ENCODE data around the gene IMPDH2.
A peak's percentile ranks its signal among the peaks of the same experiment; 100 is the strongest.

The IMPDH2 gene

DNA sequence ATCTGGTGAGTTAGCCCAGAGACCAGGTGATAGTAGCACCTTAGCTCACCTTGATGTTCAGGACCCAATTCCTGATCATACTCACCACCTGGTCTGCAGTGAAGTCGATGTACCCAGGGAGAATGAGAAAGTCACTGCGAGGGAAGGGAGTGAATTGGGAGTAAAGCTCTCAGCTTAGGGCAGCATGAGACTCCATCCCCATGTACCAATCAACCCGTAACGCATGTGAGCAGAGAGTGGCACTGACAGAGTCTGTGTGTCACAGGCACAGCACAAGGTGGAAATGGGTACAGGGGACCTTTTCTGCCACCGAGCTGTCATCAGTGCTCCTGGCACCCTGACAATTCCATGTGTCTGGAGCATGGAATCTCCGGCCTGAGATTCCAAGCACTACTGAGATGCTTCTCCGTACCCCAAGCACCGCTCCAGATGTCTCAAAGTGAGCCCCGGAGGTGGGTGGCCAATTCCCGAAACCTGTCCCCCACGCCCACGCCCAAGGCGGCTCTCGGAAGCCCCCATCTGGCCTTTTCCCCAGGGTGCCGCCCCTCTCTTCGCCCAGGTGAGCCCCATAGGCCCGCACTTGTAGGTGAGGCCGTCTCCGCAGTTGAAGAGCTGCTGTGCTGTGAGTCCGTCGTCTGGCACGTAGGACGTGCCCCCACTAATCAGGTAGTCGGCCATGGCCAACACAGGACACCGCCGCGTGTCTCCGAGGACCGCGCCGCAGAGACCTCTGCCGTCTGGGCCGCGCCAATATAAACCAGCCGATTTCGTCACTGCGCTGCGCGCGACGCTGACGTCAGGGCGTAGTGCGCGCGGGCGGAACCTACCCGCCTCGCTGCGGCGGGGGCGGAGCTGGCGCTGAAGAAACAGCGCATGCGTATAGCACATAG is at the start of gene IMPDH2:
Gene IMPDH2 (minus strand): TSS at position 726 of the 890 bp plus-strand sequence. CDS start 48 bp downstream, at position 678.
- DNase-seq: peak; percentile 87

DNA sequence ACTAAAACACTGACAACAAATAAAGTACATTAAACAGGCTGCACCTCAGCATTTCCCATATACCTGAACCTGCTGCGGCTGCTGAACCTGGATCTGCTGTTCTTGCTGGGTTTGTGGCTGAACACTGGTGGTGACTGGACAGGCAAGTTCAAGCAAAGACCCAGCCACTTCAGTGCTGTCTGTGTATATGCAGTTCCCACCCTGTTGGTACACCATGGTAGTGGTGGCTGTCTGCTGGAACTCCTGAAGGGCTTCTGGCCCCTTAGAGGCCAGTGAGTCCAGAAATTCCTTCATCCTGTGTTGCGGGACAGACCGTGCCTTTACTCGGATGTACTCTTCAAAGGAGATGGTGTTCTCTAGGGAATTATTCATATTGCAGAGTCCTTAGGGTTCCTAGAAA is 47.4 kb upstream of the IMPDH2 start:
- DNase-seq: no peak

DNA sequence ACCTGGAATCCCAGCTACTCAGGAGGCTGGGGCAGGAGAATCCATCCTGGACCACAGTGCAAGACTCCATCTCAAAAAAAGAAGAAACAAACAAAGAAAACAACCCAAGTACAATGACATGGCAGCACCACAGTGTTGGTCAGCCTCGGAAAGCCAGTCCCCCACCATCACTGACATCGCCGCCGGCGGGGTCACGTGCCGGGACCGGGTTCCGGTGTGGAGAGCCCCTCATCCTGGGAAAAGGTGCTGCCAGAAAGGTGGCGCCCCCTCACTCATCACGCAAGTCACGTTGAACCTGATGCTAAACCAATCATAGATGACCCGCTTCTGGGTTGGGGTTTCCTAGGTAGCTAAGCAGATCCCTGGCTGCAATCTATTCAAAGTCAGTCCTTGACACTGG is 46.9 kb upstream of the IMPDH2 start:
- no peak for DNase-seq

DNA sequence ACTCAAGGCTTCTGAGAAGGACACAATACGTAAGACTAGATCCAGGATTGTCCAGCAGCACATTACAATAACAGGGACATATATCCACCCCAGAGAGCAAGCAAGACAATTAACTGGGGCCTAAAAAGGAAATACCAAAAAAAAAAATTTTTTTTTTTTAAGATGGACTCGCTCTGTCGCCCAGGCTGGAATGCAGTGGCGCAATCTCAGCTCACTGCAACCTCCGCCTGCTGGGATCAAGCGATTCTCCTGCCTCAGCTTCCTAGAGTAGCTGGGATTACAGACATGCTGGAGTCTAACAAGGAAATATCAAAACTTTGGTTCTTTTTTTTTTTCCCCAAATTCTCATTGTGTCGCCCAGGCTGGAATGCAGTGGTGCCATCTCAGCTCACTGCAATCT is 28.8 kb upstream of the IMPDH2 start:
- no peak for DNase-seq

DNA sequence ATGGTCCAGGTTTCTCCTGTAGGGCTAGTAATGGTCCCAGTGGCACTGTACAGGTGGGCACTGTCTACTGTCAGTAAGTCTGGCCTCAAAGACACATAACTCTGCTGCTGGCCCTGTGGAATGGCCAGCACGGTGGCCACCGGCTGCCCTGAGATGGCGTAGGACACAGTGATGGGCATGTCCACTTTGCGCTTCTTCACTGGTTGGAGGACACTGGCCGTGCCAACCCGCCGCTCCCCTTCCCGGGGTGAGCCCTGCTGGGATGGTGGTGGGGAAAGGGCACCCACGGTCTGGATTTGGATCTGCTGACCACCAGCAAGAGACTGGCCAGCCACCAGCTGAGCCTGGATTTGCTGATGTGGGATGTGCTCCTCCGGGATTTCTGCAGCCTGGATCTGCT is 28.1 kb upstream of the IMPDH2 start:
- DNase-seq: no peak

DNA sequence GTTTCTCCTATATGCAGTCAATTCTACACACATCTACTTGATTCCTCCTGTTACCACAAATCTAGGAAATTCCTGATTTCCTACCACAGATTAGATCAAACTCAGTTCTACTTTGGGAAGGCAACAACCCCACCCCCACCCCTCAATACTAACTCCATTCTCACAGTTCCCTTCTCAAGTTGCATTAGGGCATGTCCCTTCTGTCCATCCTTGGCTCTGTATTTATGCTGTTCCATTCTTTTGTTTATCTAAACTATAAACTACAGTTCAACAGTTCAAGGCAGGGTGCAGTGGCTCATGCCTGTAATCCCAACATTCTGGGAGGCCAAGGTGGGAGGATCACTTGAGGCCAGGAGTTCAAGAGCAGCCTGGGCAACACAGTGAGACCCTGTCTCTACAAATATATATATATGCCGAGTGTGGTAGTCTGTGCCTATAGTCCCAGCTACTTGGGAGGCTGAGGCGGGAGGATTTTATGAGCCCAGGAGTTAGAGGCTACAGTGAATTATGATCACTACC is 25.2 kb upstream of the IMPDH2 start:
- no peak for DNase-seq

DNA sequence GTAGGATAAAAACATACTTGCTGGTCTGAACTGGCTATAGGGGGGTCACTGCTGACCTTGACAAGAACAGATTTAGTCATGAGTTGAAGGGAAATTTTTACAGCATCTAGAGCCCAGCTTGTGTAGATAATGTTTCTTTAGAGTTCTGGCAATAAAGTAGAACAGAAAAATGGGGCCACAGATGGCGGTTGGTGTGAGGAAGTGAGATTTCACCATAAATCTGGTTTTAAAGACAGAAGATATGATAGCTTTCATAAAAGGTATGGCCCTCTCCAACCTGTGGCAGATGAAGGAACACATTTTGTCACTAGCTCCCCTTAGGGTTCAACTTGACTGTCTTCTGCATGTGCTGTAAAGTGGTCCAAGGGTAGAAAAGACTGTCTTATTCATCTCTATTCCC is 24.3 kb upstream of the IMPDH2 start:
- no peak for DNase-seq

DNA sequence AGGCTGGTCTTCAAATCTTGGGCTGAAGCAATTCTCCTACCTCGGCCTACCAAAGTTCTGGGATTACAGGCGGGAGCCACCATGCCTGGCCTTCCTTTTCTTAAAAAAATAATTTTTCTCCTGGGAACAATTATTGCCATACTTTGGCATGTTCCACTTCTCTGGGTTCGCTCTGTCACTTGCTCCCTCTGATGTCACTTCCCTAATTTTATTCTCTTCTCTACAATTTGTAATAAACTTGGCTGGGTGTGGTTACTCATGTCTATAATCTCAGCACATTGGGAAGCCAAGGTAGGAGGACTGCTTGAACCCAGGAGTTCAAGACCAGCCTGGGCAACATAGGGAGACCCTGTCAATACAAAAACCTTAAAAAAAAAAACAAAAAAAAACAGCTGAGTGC is 6.1 kb upstream of the IMPDH2 start:
- no peak for DNase-seq

DNA sequence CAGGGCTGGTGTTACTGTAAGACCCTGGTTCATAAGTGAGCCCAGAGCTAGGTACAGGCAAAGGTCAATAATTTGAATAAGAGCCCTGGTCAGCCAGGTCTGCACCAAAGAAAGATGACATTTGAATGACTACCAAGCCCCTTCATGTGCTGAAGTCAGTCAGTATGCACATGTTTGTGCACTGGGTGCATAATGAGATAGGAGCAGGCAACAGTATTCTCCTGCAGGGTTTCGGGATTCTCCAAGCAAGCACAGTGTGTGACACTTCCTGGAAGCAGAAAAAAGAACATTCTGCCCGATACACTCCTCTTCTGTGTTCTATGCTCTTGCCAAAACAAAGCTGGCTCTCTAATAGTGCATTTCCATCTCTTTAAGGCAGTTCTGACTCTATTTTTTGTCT is 5.5 kb upstream of the IMPDH2 start:
- no peak for DNase-seq

DNA sequence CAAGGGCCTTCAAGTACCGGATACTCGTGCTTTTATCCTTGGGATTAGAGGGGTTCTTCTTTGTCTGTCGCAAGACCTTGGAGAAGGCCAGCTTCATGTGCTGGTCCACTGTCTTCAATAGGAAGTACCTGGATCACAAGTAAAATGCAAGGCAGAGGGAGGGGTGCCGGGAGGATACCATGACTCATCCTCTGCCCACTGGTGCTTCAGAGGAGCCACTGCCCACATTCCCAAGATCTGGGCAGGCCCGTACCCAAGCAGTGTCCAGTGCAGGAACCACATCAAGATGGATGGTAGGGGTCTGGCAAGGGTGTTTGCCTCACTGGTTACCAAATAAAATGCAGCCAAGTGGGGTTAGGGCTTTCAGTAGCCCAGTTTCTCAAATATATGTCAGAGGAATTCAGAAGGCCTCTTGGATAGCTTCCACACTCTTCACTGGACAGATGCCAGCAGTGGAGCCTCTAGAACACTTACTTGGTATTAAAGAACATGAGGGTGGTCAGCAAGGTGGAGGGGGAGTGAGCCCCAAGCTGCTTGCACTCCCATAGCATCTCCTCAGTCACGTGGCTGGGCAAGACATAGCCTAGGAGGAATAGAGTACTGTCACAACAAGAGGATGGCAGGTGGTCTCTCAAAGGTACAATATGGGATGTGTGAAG is 3.6 kb upstream of the IMPDH2 start:
- DNase-seq: no peak

DNA sequence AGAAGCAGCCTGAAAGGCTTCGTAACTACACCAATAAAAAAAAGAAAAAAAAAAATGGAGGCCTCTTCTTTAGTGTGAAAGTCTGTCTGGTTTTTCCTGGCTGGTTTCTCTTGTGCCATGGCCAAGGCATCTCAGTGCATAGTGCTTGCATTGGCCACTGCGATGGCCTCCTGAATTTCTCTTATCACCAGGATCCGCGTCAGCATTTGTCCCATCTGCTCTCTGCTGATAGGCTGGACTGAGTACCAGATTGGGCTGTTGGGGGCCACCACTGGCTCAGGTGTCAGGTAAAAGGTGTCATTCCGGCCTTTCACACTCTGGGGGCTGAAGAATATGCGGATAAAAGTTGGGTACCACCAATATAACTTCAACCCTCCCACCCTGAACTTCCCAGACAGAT is 1.1 kb upstream of the IMPDH2 start:
- DNase-seq: no peak

DNA sequence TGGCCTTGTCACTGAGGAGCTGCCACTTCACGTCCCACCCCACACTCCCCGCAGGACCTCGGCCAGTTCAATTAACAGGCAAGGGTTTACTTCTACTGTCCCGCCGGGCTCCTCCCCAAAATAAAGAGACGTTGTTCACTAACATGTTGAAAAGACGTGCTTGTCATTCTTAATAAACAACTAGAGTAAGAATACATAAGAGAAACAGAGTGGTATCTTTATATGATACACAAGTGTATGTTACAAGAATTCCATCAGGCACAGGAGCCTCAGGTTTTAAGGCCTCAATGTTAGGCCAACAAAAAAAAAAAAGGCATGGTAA is 326 bp upstream of the IMPDH2 start:
- no peak for DNase-seq

DNA sequence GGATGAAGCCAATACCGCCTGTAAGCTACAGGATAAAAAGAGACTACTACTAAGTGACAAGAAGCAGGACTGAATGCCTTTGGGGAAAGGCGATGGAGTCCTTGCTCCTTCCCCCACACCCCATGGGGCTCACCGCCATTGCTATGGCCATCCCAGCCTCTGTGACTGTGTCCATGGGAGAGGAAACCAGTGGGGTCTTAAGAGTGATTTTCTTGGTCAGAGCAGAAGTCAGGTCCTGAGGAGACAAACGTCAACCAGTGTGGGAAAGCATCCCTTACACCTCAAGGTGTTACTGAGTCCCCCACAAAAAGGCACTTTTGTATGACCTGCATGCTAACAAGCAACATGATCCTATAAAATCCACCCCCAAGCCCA is 913 bp downstream of the IMPDH2 start:
- no peak for DNase-seq

DNA sequence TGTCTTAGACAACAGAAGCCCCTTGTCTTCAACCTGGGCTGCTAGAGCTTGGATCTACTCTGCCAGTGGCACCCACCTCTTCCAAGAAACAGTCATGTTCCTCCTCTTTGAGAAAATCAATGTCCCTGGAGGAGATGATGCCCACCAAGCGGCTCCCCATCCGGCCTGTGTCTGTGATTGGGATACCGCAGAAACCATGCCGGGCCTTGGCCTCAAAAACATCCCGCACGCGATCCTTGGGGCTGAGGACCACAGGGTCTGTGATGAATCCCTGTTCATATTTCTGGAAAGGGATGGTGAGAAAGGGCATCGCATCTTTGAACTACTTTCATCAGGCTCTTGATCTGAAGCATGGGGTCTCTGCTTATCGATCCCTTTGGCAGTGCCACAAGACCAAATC is 1.6 kb downstream of the IMPDH2 start:
- DNase-seq: no peak

DNA sequence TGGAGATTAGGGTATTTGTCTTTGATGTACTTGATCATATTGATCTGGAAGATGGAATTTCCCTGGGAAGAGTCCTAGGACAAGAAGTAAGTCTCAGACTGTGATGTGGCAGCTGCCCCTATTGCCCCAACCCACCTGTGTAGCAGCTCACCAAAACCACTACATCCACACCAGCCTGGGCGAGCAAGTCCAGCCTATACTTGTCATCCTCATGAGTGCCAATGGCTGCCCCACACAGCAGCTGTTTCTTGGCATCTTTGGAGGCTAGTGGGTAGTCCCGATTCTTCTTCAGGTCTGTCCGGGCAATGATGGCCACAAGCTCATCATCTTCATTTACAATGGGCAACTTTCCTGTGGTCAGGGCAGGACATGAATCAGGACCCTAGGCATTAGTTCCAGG is 2.7 kb downstream of the IMPDH2 start:
- no peak for DNase-seq

DNA sequence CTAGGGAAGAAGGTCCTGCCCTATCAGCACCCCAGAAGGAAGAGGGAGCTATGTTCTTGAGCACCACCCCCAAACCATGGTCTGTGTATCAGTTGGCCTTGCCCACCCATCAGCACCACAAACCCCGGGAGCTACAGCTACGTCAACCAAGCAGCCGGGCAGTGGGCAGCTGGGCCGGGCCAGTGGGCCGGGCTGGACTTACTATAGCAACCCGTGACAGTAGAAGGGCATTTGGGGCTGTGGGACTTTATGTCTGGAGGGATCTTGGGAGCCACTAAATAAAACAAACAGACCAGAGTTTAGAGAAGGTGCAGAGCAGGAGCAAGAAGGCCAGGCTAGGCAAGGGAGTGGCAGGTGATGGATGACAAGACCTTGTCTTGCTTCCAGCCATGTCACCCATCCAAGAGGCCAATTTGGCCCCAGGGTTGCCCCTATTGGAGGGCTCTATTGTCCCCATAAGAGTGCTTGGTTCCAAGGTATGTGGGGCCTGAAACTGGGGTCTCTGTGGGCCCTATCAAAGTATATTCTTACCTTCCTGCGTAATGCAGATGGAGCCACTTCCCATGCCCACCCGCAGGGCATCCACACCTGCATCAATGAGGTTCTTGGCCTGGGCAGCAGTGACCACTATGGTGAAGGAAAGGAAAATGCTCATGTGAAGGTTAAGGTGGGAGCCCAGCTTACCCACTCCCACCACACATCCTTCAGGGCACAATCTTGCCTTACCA is 3.2 kb downstream of the IMPDH2 start:
- DNase-seq: no peak

DNA sequence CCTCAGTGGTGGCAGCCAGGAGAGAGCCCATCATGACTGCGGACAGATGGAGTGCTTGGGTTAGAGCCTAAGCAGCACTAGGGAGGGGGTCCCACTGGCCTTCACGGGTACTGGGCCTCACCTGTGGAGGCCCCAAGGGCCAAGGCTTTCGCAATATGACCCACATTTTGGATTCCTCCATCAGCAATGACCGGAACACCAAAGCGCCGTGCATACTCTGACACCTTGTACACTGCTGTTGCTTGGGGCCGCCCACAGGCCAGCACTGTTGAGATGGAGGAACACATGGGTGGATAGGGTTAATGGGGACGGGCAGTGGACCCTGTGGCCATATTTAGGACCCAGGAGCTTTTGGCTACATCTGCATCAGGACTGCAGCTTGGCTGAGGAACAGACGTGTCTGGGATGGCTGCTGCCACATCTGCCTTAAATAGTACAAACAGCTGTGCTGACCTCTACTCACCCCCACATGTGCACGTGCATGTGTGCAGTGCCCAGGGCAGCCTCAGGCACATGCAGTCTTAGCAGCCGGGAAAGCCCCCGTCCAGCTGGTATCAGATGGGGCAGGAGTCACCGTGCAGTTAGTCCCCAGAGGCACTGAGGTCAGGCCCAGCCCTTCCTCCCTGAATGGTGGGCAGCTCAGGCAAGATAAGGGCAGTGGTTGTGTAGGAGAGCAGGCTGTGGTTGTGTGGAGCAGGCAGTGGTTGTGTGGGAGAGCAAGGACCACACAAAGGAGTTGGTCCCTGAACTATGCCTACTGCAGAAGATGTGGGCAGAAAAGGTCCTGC is 4.0 kb downstream of the IMPDH2 start:
- DNase-seq: no peak

DNA sequence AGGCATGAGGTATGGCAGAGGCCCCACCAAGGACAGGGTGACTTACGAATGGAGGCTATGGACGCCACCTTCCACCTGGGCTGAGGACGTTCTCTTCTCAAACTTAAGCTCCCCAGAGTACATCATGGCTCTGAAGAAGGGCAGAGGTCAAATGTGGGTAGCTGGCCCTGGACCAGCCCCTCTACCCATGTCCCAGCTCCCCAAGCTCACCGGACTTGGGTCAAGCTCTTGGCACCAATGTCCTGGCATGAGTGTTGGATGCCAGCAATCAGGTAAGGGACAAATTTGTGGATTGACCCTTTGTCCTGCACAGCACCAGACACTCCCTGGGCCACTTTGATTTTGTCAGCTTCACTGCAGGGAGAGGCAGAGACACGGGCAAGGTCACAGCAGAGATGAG is 4.7 kb downstream of the IMPDH2 start:
- DNase-seq: no peak

DNA sequence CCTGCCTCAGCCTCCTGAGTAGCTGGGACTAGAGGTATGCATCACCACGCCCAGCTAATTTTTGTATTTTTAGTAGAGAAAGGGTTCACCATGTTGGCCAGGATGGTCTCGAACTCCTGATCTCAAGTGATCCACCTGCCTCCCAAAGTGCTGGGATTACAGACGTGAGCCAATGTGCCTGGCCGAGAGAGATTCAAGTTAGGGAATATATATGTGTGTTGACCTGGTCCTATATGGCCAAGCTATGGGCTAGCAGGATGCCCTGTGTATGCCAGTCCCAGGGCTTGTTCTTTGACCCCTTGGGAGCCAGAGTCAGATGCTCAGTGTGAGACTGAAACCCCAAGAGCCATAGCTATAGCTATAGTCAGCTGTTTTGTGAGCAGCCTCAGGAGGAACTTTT is 5.4 kb downstream of the IMPDH2 start:
- no peak for DNase-seq

DNA sequence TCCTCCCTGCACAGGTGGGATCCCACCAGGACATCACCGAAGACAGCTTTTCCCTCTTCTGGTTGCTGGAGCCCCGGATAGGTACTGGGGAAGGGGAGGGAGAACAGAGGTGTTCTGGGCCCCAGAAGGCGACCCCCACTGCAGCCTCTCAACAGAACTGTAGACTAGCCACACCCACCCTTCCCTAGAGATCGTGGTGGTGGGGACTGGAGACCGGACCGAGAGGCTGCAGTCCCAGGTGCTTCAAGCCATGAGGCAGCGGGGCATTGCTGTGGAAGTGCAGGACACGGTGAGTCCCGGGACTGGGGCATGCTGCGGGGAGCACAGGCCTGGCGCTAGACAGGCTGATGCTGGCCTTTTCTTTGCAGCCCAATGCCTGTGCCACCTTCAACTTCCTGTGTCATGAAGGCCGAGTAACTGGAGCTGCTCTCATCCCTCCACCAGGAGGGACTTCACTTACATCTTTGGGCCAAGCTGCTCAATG is 6.5 kb downstream of the IMPDH2 start:
- DNase-seq: no peak

DNA sequence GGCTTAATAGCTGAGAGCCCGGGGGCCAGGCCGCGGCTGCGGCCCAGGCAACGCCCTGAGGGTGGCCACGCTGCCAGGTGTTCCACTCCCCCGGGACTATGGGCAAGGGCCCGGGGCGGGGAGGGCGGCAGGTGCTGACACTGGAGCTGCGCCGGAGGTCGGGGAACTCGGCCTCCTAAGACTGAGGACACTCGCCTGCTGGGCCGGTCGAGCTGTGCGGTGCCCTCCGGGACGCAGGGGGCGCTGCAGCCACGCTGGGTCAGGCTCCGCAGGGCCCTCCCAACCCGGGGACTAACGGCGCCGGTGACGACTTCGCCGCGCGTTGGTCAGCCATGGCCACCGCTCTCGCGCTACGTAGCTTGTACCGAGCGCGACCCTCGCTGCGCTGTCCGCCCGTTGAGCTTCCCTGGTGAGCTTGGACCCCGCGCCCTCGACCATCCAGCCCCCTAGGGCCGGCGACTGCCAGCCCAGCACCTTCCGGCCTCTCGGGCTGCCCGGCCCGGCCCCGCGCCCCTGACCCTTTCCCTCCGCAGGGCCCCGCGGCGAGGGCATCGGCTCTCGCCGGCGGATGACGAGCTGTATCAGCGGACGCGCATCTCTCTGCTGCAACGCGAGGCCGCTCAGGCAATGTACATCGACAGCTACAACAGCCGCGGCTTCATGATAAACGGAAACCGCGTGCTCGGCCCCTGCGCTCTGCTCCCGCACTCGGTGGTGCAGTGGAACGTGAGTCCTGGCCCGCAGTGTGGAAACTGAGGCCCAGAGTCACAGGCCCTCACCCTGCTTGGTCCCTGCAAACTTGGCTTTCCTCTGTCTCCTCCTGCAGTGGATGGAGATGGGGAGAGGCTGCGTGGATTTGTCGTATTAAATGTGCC is 7.1 kb downstream of the IMPDH2 start, which contains the start of gene NDUFAF3:
Gene NDUFAF3 (plus strand): TSS at position 309 of the 875 bp plus-strand sequence. CDS start 24 bp downstream, at position 333.
- DNase-seq: peak; percentile 88
